Calu3 (cell line): ENCODE data around the gene RAD23A. TPM values are rescaled to one million over a fixed set of nuclear protein-coding genes. Genes with fewer than 3 reads are reported as not detected.

ENCODE experiments used
- BruUV-seq: library from RNA; stranded (reverse); fragments of 400-500 nt; replicated peaks from 2 replicates; lab custom pipeline; 2021; lab: Mats Ljungman, UMichigan
- CTCF ChIA-PET: fragments of 300-600 bp; sonication (Branson Sonifier 250); formaldehyde crosslinking; loops from one replicate; lab custom pipeline; 2022; ENCODE audit warnings: antibody characterized with exemption; lab: Charles Lee
- DNase-seq: peaks from one replicate; pipeline ENCODE4 v3.0.0; 2022
- H3K27ac Mint-ChIP-seq: one replicate; pipeline ENCODE4 v1.8.0; 2022; ENCODE audit warnings: mixed read lengths; ENCODE audit not compliant: unreplicated experiment
- H3K27me3 Mint-ChIP-seq: one replicate; pipeline ENCODE4 v1.8.0; 2022; ENCODE audit warnings: mixed read lengths; ENCODE audit not compliant: unreplicated experiment
- H3K36me3 Mint-ChIP-seq: one replicate; pipeline ENCODE4 v1.8.0; 2022; ENCODE audit warnings: mild to moderate bottlenecking, moderate library complexity, mixed read lengths; ENCODE audit not compliant: insufficient read depth, unreplicated experiment
- H3K4me1 Mint-ChIP-seq: one replicate; pipeline ENCODE4 v1.8.0; 2022; ENCODE audit warnings: mild to moderate bottlenecking, low read depth, mixed read lengths; ENCODE audit not compliant: unreplicated experiment
- H3K4me3 Mint-ChIP-seq: one replicate; pipeline ENCODE4 v1.8.0; 2022; ENCODE audit warnings: mild to moderate bottlenecking, low read depth, moderate library complexity, mixed read lengths; ENCODE audit not compliant: unreplicated experiment
- H3K9me3 Mint-ChIP-seq: one replicate; pipeline ENCODE4 v1.8.0; 2022; ENCODE audit warnings: low read depth, mixed read lengths; ENCODE audit not compliant: unreplicated experiment
- intact Hi-C: fragments of 100-400 bp; cut with micrococcal nuclease; formaldehyde crosslinking; loops from one replicate; pipeline ENCODE4 v1.10.0; 2022; ENCODE audit not compliant: unreplicated experiment
- total RNA-seq: library from RNA; stranded (reverse); gene quantifications from 2 replicates; pipeline ENCODE4 v1.2.3, GENCODE V29; 2022
- TF ChIP-seq, protein P1 (sequence below): fragments of 200-600 bp; IDR thresholded peaks from one replicate; pipeline ENCODE4 v1.8.0; 2022; ENCODE audit warnings: antibody characterized with exemption; ENCODE audit not compliant: unreplicated experiment

RAD23A gene
- total RNA-seq, 1 experiment from 2014 or later = 110 TPM

DNA sequence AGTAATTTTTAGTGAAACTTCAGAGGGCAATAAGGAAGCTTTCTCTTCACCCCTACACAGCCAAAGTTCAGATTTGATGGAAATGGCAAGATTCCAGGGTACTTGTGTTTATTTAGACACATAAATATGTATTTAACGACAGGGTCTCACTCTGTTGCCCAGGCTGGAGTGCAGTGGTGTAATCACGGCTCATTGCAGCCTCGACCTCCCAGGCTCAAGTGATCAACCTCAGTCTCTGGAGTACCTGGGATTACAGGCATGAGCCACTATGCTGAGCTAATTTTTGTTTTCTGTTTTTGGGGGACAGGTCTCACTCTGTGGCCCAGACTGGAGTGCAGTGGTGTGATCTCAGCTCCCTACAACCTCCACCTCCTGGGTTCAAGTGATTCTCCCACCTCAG, 24.6 kb upstream of the RAD23A start:
- CTCF ChIA-PET = no interaction called here
- Mint-ChIP-seq H3K4me1 (no peaks in the 10 kb centered on the region), H3K27me3 (no peaks in the 10 kb centered on the region), H3K27ac (no peak overlapping the region), H3K36me3 (peaks cover 69% of the 10 kb centered on the region), H3K4me3 (no peak overlapping the region), H3K9me3 (no peaks in the 10 kb centered on the region)
- no peak for DNase-seq
- no TSS peak for BruUV-seq
- intact Hi-C loops = no loop called here
- TF ChIP-seq, protein P1, sequence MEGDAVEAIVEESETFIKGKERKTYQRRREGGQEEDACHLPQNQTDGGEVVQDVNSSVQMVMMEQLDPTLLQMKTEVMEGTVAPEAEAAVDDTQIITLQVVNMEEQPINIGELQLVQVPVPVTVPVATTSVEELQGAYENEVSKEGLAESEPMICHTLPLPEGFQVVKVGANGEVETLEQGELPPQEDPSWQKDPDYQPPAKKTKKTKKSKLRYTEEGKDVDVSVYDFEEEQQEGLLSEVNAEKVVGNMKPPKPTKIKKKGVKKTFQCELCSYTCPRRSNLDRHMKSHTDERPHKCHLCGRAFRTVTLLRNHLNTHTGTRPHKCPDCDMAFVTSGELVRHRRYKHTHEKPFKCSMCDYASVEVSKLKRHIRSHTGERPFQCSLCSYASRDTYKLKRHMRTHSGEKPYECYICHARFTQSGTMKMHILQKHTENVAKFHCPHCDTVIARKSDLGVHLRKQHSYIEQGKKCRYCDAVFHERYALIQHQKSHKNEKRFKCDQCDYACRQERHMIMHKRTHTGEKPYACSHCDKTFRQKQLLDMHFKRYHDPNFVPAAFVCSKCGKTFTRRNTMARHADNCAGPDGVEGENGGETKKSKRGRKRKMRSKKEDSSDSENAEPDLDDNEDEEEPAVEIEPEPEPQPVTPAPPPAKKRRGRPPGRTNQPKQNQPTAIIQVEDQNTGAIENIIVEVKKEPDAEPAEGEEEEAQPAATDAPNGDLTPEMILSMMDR = no peak

DNA sequence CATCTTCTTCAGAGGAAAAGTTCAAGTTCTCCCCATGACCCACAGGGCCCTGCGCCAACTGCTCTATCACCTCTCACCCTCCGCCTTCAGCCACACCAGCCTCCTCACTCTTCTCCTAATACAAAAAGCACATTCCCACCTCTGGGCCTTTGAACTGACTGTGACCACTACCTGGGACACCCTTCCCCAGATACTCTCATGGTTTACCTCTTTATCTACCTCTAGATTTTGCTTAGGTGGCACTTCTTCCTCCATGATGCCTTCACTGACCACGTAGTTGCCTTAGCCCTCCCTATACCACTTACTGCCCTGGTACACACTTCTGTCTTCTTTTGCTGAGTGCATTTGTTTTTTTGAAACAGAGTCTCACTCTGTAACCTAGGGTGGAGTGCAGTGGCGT, 22.7 kb upstream of the RAD23A start:
- intact Hi-C loops = no loop called here
- DNase-seq = no peak
- CTCF ChIA-PET = no interaction called here
- TF ChIP-seq, protein P1 = no peak
- Mint-ChIP-seq H3K27me3 (no peaks in the 10 kb centered on the region), H3K27ac (no peak overlapping the region), H3K9me3 (no peaks in the 10 kb centered on the region), H3K4me1 (no peaks in the 10 kb centered on the region), H3K4me3 (no peak overlapping the region), H3K36me3 (peaks cover 76% of the 10 kb centered on the region)
- BruUV-seq = no TSS peak

DNA sequence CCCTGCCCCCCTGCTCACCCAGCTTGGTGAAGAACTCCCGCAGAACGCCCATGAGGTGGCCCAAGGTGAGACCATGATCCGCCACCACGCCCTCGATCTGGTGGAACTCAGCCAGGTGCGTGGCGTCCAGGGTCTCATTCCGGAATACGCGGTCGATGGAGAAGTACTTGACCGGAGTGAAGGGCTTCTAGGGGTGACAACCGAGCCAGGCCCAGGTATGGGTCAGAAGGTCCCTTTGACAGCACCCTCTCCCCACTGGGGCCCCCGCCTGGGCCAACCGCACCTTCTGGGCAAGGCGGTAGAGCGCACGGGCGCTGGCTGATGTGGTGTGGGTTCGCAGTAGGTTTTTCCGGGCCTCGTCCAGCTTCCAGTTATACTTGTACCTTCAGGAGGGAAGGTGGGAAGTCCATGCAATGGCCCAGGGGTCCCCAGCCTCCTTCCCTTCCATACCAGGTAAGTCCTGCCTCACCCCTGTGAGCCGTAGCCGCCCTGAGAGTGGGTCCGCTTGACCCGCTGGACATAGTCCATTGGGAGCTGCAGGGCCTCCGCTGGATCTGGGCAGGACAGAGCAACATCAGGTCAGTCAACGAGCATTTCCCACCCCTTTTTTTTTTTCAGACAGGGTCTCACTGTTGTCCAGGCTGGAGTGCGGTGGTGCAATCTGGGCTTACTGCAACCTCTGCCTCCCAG, 20.9 kb upstream of the RAD23A start:
- Mint-ChIP-seq H3K27ac (no peak overlapping the region), H3K27me3 (no peaks in the 10 kb centered on the region), H3K4me3 (no peak overlapping the region), H3K9me3 (no peaks in the 10 kb centered on the region), H3K4me1 (no peaks in the 10 kb centered on the region), H3K36me3 (peaks cover 77% of the 10 kb centered on the region)
- DNase-seq = no peak
- BruUV-seq = no TSS peak
- intact Hi-C loops = no loop called here
- TF ChIP-seq, protein P1 = no peak
- CTCF ChIA-PET = no interaction called here

DNA sequence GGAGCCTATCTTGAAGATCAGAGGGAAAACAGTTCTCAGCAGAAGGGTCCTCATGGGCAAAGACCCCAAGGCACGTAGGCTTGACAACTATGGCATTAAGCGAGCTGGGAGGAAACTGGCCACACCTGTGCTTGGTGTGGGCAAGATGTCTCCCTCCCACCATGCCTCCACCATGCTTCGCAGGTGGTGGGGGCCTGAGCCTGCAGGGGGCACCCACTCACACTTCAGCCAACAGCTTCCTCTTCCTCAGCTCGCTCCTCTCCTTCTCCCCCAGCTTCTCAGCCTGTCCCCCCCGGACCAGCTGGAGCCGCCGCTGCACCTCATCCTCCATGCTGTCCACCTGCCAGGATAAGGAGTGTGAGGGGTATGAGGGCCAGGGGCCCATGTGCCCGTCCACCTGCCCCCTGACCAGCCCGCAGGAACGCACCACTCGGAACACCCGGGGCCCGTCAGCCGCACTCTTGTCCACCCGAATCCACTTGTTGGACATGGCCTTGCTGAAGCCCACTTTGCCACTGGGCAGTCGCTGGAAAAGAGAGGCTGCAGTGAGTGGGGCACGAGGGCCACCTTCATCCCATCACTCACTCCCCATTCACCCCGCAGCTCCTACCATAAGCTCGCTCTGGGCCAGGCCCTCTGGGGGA, 15.5 kb upstream of the RAD23A start:
- Mint-ChIP-seq H3K27ac (no peak overlapping the region), H3K4me1 (peaks cover 9% of the 10 kb centered on the region), H3K4me3 (no peak overlapping the region), H3K36me3 (peaks cover 59% of the 10 kb centered on the region), H3K9me3 (no peaks in the 10 kb centered on the region), H3K27me3 (no peaks in the 10 kb centered on the region)
- no TSS peak for BruUV-seq
- CTCF ChIA-PET = no interaction called here
- TF ChIP-seq, protein P1 = no peak
- intact Hi-C loops = no loop called here
- no peak for DNase-seq
